Epidermal melanocyte (primary cell): ENCODE results near the gene ARHGAP30.
"Not testable (repeated sequence)": the region's sequence is repeated elsewhere in the genome, so short reads cannot be mapped to it uniquely, and the experiment has no call there.

Experiments
- DNase-seq: peaks from one replicate; pipeline ENCODE4 v3.0.0; 2011; ENCODE audit warnings: low spot score; ENCODE audit not compliant: insufficient read length

Gene ARHGAP30

DNA sequence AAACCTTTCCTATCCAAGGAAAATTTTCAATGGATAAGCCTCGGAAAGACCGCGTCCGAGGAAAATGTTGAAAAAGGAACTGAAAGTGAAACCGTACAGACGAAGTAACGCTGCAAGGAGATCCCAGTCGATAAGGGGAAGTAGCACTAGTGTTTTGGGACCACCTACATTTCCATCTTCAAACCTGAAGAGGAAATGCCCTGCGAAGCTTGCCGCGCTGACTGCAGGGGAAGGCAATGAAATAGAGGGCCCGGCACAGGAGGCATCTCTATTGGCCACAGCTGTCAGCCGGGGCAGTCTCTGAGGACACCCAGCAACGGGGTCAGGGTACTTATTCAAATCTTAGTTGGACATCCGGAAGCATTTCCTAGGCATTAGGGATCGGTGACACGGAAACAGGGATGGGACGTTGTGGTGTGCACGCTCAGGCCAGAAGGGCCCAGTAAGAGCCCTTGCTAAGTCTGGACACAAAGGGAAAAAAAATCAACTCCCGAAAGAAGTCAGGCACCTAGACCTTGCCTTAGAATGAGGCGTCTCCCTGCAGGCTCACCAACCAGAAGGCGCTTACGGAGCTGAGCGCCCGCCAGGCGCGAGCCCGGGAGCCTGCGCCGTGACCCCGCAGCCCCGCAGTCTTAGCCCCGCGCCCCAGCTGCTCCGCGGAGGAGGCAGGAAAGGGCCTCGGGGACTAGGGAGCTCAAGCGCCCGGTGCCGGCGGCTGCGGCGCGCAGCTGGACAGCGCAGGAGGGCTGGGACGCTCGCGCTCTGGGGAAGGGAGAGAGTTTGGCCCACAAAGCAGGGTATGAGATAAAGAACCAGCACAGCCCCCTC is 24.6 kb downstream of the ARHGAP30 start:
- DNase-seq, result peak; percentile 74

GRCh38 chr1:161044535-161044907 is 25.2 kb downstream of the ARHGAP30 start:
- no peak for DNase-seq

DNA sequence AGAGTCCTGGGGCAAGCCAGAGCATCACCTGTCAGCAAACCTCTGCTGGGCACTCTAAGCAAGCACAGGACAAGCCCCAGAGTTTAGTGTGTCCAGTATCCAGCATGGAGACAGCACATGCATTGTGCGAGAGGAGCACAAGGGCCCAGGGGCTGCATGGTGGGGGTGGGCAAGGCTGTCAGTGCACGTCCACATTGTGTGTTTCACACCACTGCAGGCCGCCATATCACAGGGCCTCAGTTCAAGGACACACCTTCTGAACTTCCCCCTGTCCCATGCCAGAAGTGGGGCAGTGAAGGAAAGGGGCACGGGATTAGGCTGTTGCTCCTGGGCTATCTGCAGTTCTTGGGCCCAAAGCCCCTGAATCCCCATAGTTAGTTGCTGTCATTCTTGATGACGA is 30.1 kb downstream of the ARHGAP30 start:
- no peak for DNase-seq

GRCh38 chr1:161039154-161039545 is 30.5 kb downstream of the ARHGAP30 start:
- DNase-seq, result no peak

GRCh38 chr1:161038523-161039153 is 31.1 kb downstream of the ARHGAP30 start, which contains the start of gene TSTD1:
TSS of gene TSTD1 (minus strand) at chr1:161038964. CDS start at chr1:161038889, 75 bp downstream.
- DNase-seq, result no peak

DNA sequence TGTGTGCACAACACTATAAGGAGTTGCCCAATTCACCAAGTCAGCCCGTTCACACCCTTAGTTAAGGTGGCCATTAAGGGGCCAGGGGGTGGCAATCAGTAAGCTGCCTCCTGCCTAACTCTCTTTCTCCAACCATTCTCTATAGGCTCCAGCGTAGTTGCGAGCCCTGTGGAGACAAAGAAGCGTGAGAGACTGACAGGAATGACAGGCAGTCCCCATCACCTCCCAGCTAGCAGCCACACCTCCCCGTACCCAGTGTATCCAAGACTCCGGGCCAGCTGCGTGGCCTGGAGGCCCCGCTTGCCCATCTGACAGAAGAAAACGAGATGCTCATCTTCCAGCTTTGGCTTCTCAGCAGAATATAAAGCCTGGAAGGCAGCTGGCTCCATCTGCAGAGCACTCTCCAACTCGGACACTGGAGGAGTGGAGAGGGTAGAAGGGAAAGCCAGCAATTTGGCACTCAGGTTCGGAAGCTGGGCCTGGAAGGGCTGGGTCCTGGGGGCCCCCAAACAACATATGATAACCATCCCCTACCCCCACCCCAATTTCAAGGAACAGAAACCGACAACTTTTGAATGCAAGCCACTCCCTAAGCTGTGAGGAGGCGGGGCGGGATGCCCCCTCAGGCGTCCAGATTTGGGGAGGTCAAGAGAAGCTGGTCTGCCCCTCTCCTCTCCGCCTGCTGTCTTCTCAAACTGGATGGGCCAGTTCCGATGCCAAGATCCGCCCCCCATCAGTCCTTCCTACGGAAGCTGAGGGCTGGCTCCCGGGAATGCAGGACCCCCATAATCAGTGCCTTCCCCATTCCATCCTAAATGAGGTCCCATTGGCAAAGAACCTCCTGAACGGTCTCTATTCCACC is 31.8 kb downstream of the ARHGAP30 start:
- no peak for DNase-seq

- peak; percentile 14 for DNase-seq
Observed at GRCh38 chr1:161033751-161034150, 35.9 kb downstream of the ARHGAP30 start.

DNA sequence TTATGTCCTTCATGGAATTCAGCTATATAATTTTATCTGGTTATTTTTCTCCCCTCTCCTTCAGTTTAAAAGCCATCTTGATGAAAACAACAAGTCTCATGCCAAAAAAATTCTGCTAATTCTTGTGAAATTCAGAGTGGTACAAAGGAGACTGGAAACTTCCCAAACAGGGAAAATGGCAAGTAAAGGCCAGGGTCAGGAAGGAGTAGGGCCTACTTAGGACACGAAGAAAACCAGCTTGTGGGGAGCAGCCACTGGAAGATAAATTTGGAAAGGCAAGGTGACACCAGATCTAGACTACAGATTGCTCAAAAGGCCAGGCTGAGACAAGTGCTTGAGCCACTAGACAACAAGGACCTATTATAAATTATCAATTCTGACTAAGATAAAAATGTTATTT is 37.3 kb downstream of the ARHGAP30 start:
- DNase-seq, result peak; percentile 17

GRCh38 chr1:161031874-161032273 is 37.8 kb downstream of the ARHGAP30 start:
- DNase-seq, result no peak

DNA sequence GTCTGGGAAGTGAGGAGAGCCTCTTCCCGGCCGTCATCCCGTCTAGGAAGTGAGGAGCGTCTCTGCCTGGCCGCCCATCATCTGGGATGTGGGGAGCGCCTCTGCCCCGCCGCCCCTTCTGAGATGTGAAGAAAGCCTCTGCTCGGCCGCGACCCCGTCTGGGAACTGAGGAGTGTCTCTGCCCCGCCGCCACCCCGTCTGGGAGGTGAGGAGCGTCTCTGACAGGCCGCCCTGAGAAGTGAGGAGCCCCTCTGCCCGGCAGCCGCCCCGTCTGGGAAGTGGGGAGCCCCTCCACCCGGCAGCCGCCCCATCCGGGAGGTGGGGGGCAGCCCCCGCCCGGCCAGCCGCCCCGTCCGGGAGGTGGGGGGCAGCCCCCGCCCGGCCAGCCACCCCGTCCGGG is 40.2 kb downstream of the ARHGAP30 start:
- not testable (repeated sequence) for DNase-seq

DNA sequence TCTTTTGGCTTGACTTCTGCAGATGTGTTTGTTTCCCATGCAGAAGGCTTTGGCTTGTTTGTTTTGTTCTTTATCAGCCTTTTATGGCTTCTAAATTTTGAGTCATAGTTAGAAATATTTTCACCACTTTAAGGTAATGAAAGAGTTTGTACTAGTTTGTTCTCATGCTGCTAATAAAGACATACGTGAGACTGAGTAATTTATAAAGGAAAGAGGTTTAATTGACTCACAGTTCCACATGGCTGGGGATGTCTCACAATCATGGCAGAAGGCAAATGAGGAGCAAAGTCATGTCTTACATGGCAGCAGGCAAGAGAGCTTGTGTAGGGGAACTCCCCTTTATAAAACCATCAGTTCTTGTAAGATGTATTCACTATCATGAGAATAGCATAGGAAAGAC is 42.7 kb downstream of the ARHGAP30 start:
- DNase-seq, result not testable (repeated sequence)

GRCh38 chr1:161022432-161022831 is 47.3 kb downstream of the ARHGAP30 start:
- DNase-seq, result not testable (repeated sequence)

DNA sequence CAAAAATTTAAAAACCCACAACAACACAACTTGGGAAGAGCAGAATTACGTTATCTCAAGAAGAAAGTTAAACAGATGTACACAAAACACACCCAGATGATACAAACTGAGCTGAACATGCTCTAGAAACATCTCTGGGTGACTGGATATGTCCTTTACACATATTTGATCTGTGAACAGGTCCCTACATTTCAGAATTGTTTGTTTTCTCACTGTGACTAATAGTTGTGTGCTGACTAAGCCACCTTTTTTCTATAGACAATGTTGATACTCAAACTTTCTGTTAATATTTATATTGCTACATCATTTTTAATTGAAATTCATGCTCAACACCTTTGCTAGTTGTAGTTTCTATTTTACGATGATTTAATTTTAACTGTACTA is 47.7 kb downstream of the ARHGAP30 start:
- no peak for DNase-seq

DNA sequence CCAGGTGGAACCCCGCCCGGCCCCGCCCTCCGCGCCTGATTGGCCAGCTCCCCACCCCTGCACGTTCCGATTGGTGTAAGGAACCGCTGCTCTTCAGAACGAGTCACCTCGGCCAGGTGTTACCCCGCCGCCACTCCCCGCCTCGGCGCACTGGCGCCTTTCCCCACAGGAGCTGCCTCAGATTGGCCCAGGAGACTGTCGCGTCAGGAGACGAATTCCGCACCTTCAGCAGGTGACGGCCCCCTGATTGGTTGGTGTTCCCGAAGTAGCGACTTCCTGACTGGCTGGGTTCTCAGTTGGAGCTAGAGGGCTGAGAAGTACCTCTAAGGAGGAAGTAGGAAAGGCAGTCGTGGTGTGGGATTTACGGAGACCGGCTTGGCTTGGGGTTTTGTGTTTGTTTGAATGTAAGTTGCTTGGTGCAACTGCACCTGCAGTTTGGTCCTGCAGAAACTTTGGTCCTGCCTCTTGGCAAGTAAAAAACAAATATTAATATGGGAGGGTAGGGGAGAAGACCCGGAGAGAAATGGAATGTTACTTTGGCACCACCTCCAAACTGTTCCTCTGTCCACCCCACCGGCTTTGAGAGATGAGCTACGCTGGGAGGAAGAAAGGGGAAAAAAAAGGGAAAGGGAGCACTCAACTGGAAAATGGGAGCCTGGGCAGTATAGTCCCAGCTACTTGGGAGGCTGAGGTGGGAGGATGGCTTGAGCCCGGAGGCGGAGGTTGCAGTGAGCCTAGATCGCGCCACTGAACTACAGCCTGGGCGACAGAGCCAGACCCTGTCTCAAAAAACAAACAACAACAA is 48.3 kb downstream of the ARHGAP30 start:
- peak; percentile 84 for DNase-seq

GRCh38 chr1:161020509-161021164 is 49.1 kb downstream of the ARHGAP30 start, which contains the start of gene F11R:
TSS of gene F11R (minus strand) at chr1:161021152. CDS start at chr1:161021073, 79 bp downstream.
- DNase-seq, result no peak

- no peak for DNase-seq
Observed at GRCh38 chr1:161019751-161020495, 49.8 kb downstream of the ARHGAP30 start.

DNA sequence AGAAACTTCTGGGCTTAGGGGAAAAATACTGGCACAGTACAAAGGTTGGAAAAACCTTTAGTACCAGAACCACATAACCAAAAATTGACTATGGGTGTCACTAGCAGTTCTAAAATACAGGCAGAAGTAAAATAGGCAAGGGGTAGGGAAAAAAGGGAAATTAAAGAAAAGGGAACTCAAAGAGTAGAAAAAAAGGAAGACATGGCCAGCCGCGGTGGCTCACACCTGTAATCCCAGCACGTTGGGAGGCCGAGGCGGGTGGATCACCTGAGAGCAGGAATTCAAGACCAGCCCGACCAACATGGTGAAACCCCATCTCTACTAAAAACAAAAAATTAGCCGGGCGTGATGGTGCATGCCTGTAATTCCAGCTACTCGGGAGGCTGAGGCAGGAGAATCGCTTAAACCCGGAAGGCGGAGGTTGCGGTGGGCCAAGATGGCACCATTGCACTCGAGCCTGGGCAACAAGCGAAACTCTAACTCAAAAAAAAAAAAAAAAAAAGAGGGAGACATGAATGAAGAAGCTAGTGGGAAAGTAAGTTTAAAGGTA is 50.5 kb downstream of the ARHGAP30 start:
- not testable (repeated sequence) for DNase-seq

GRCh38 chr1:161018631-161018930 is 51.1 kb downstream of the ARHGAP30 start:
- no peak for DNase-seq

DNA sequence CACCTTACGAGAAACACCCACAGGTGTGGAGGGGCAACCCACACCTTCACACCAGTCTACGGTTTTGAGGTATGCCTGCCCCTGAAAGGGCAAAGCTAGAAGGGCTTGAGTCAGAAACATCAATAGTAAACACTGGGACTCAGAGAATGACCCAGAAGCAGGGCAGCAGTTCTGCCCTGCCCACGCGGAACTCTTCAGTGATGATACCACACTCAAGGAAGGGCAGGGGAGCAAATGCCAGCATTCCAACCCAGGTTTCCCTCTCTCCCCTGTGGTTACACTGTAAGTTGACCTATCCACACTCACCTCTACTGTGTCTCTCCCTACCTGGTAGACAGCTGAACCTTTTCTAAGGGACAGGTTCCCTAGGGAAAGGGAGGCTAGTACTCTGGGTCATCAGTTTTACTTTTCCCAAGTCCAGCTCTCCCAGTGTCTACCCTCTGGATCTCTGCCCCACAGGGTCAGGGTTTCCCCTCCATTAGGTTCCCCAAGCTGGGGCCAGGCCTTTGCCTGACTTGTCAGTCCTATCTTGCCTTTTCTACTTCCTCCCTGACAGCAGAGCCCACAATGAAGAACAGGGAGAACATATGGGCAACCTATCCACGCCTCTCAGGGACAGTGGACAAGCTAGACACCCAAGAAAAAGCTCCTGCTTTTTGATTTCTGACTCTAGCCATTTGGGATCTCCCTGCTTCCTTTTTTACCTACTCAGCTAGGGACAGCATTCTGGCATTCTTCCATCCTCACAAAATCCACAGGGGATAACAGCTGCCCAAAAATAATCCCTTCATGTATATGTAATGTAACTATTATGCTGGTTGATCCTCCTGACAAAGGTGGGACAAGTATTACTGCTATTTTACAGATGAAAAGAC is 51.7 kb downstream of the ARHGAP30 start:
- DNase-seq, result no peak
